8988T (cell line): ENCODE results near the gene APLP2.
"Not testable (repeated sequence)": the region's sequence is repeated elsewhere in the genome, so short reads cannot be mapped to it uniquely, and the experiment has no call there.

ENCODE experiments used
- DNase-seq: peaks from one replicate; pipeline ENCODE4 v3.0.0; 2011

The APLP2 gene

DNA sequence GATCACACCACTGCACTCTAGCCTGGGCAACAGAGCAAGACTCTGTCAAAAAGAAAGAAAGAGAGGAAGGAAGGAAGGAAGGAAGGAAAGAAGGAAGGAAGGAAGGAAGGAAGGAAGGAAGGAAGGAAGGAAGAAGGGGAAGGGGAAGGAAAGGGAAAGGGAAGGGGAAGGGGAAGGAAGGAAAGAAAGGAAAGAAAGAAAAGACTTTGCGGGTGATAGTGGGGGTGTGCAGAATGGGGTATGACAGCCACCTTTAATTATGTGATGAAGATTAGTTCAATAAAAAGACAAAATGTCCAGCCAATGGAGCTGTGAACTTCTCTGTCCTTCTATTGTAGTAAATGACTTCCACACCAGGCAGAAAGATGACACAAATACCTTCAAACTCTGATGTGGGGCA, 8.7 kb upstream of the APLP2 start:
- no peak for DNase-seq

- no peak for DNase-seq
Measured at GRCh38 chr11:130062026-130062425, 7.7 kb upstream of the APLP2 start.

GRCh38 chr11:130063451-130063850, 6.2 kb upstream of the APLP2 start:
- DNase-seq, result no peak

DNA sequence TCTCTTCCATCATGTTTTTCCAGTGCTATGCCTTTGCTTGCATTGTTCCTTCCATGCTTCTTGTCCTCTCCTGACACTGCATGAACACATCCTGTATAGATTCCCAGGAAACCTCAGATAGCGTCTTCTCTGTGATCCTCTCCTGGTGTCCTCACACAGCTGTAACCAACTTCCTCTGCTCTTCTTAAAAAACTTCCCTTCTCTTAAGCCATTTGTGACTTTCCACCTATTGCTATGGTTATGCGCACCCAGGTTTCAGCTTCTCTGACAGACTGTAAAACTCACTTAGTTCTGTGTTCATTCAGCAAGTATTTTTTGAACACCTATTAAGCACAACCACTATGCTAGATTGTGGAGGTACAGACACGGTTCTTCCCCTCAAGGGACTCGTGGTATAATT, 5.1 kb upstream of the APLP2 start:
- no peak for DNase-seq

- DNase-seq, result no peak
Measured at GRCh38 chr11:130066338-130066737, 3.4 kb upstream of the APLP2 start.

- peak; percentile 54 for DNase-seq
Measured at GRCh38 chr11:130068546-130068985, 1.1 kb upstream of the APLP2 start.

DNA sequence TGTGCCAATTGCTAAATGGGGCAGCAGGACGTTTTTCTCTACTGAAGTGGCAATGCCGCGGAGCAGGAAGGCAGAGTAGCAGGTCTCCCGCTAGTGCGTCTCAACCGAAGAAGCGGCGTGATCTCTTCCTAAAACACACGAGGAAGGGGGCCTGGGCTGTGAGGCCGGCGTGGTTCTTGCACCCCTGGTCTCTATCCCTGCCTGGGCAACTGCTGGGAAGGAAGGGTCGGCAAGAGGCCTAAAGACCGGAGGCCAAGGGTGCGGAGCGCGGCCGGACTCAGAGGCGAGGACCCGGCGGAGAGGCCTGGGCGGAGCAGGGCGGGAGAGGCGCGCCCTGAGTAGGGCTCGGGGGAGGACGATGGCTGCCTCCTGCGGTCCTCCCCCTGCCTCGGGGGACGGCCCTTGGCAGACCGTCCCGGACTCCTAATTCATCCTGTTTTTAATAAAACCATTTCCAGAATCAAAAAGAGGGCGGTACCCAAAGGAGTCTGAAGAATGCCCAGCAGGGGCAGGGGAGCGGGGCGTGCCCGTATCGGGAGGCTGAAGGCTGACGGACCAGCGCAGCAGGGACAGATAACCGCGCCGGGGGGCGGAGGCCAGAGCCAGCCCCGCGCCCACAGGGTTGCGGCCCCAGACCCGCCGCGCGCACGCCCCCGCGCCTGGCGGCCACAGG, 572 bp upstream of the APLP2 start:
- DNase-seq, result peak; percentile 73

- no peak for DNase-seq
Measured at GRCh38 chr11:130070109-130070845, 583 bp downstream of the APLP2 start.

DNA sequence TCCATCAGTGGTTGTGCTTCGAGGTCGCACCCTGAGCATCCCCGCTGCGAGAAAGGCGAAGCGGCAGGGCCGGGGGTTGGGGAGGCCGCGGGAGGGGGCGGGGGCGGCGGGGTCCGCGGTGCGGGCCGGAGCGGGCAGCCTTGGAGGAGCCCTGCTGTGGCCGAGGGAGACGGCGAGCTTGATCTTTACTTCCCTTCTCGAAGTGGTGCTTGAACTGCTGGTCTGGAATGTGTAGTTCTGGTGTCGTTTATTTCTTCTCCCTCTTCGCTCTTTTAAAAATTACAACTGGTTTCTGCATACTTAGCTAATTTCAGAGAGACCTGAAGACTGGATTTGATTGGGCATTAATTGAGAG, 1.1 kb downstream of the APLP2 start:
- DNase-seq, result no peak

DNA sequence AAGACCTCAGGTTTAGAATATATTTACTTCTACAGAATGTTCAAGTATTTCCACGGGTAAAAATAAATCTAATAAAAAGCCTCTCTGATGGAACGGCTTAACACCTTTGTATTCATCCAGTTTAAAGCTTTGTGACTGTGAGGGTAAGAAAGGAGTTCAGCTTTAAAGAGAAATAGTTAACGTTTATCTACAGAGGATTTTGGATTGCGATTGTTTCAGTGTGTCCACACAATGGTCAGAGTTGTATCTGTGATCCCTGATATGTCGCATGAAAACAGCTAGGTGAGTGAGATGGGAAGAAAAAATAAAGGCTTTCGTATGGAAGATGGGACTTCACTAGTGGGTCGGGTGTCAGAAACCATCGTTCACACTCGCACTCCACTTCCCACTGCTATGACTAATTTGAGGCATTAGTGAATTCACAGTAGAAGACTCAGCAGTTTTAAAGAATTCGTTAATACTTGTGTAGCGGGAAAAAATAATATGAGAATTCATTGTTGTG, 1.6 kb downstream of the APLP2 start:
- DNase-seq, result no peak

DNA sequence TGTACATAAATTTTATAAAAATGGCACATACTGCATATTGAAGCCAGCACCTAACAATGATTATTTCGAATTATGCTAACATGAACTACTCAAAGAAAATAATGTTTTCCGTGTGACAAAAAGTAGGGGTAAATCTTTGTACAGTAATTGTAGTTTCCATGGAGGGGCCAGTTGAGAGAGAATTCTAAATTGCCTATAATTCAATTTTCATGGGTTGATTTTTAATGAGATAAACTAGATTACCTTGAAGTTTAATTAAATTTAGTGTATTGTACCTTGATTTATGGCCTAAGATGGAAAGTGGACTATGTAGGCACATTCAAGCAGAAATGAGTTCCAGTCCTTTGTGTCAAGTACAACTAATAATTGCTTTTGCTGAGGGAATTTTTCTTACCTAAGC, 5.0 kb downstream of the APLP2 start:
- no peak for DNase-seq

- no peak for DNase-seq
Measured at GRCh38 chr11:130076778-130077481, 7.2 kb downstream of the APLP2 start.

GRCh38 chr11:130077671-130078070, 8.0 kb downstream of the APLP2 start:
- no peak for DNase-seq

GRCh38 chr11:130078080-130078479, 8.4 kb downstream of the APLP2 start:
- DNase-seq, result no peak

- DNase-seq, result no peak
Measured at GRCh38 chr11:130085671-130086290, 16.1 kb downstream of the APLP2 start.

- DNase-seq, result no peak
Measured at GRCh38 chr11:130086669-130087068, 17.0 kb downstream of the APLP2 start.

GRCh38 chr11:130087294-130087926, 17.7 kb downstream of the APLP2 start:
- DNase-seq, result no peak

DNA sequence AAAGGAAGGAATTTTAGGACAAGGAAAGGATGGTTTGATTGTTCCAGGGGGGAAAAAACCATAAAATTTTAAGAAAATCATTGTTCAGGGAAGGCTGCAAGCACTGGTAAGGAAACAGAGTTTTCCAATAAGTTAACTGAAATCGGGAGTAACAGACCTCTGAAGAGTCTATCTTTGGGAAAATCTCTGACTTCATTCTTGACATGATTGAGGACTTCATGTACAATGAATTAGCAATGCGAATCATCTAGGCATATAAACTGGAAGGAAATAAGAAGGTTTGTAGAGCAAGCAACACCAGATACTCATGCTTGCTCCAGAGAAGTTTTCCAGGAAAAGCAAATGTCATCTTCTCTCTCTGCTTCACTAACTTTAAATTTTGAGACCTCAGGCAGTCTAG, 18.5 kb downstream of the APLP2 start:
- no peak for DNase-seq

GRCh38 chr11:130088919-130089673, 19.4 kb downstream of the APLP2 start:
- DNase-seq, result no peak

DNA sequence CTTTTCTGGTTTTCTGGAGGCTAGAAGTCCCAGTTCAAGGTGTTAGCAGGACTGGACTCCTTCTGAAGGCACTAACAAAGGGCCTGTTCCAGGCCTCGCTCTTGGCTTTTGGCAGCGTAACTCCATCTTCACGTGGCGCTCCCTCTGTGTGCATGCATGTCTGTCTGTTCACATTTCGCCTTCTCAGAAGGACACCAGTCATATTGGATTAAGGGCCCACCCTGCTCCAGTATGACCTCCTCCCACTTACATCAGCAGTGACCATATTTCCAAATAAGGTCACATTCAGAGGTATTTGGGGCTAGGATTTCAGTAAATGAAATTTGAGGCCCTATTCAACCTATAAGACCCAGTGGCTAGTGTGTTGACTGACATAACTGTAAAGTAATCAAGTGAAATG, 20.0 kb downstream of the APLP2 start:
- DNase-seq, result no peak

DNA sequence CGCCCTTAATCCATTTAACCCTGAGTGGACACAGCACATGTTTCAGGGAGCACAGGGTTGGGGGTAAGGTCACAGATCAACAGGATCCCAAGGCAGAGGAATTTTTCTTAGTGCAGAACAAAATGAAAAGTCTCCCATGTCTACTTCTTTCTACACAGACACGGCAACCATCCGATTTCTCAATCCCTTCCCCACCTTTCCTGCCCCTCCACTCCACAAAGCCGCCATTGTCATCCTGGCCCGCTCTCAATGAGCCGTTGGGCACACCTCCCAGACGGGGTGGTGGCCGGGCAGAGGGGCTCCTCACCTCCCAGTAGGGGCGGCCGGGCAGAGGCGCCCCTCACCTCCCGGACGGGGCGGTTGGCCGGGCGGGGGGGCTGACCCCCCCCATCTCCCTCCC, 20.8 kb downstream of the APLP2 start:
- DNase-seq, result not testable (repeated sequence)

- not testable (repeated sequence) for DNase-seq
Measured at GRCh38 chr11:130091169-130091568, 21.5 kb downstream of the APLP2 start.
